ENCODE data around the gene TIMP1. TPM values are rescaled to one million over a fixed set of nuclear protein-coding genes. Genes with fewer than 3 reads are reported as not detected.
A peak's percentile ranks its signal among the peaks of the same experiment; 100 is the strongest.

Gene TIMP1
- total and polyA plus RNA-seq, 8 donors, result 11.5 to 292 (median 105) TPM

DNA sequence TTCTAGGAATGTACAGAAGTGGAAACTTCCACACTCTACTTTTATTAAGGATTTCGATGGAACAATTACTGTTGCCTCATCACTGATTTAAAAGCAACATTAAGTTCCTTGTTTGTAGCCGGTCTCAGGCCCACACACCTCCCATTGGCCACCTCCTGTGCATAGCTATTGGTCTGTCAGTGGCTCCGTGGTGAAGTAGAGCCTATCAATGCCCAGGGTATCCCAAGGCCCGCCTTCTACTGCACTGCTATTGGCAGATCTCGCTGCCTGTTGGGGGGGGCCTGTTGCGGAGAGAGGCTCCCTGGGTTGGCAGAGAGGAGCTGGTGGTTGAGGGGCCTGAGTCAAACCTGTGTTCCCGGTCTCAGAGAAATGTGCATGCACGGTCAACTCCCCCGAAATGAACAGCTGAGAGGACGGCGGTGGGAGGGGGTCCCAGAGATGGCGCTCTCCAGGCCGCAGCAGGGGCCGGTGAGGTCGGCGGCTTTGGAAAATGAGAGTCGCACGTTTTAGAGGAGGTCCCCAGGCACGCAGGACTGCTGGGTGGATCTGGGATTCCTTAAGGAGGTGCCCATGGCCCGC lies 26.1 kb upstream of the TIMP1 start:
- Histone ChIP-seq H3K27ac (peak overlapping the region in 3 of 4 donors; percentile 50 to 90 (median 87)), H3K4me1 (no peaks in the 10 kb centered on the region), H3K27me3 (peaks cover 0 to 3% (median 0%) of the 10 kb centered on the region in 4 donors), H3K4me3 (peak overlapping the region in 3 of 4 donors; percentile 3 to 44 (median 33)), H3K9me3 (no peaks in the 10 kb centered on the region), H3K36me3 (no peaks in the 10 kb centered on the region)
- WGBS, 2 donors, result 1 to 26% methylated on average over 20 of the region's 20 CpGs
- intact Hi-C loops (cut with DNase I), result no loop called here
- peak; percentile 99 for FAIRE-seq
- ATAC-seq, result peak; percentile 83 to 94 (median 90)
- TF ChIP-seq, protein P1, sequence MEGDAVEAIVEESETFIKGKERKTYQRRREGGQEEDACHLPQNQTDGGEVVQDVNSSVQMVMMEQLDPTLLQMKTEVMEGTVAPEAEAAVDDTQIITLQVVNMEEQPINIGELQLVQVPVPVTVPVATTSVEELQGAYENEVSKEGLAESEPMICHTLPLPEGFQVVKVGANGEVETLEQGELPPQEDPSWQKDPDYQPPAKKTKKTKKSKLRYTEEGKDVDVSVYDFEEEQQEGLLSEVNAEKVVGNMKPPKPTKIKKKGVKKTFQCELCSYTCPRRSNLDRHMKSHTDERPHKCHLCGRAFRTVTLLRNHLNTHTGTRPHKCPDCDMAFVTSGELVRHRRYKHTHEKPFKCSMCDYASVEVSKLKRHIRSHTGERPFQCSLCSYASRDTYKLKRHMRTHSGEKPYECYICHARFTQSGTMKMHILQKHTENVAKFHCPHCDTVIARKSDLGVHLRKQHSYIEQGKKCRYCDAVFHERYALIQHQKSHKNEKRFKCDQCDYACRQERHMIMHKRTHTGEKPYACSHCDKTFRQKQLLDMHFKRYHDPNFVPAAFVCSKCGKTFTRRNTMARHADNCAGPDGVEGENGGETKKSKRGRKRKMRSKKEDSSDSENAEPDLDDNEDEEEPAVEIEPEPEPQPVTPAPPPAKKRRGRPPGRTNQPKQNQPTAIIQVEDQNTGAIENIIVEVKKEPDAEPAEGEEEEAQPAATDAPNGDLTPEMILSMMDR (IDR thresholded peaks at IDR 0.05), result no peak
- DNase-seq, result peak; percentile 78 to 91 (median 90)

DNA sequence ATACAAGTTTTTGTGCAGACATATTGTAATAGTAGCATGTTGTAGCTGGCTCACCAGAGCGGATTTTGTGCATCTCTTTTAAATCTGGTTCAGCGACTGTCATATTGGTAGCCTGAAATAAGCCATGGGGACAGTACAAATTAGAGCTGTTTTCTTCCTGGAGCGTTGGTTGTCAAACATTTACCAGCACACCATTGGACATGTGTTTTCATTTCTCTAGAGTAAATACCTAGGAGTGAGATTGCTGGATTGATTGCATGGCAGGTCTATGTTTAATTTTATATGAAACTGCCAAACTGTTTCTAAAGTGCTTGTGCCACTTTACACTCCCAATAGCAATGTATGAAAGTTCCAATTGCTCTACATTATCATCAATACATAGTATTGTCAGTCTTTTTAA lies 23.8 kb upstream of the TIMP1 start:
- 17 to 49% methylated on average over 3 of the region's 3 CpGs for WGBS, 2 donors
- no peak for ATAC-seq
- intact Hi-C loops (cut with DNase I), result no loop called here
- Histone ChIP-seq H3K27ac (peak overlapping the region in 2 of 4 donors; percentile 0 to 48), H3K4me1 (peaks cover 0 to 3% (median 0%) of the 10 kb centered on the region in 3 donors), H3K27me3 (peaks cover 0 to 3% (median 0%) of the 10 kb centered on the region in 4 donors), H3K4me3 (no peak overlapping the region), H3K36me3 (no peaks in the 10 kb centered on the region), H3K9me3 (no peaks in the 10 kb centered on the region)
- no peak for FAIRE-seq
- TF ChIP-seq, protein P1 (IDR thresholded peaks at IDR 0.05), result no peak
- DNase-seq, result no peak

GRCh38 chrX:47560179-47560933 lies 21.9 kb upstream of the TIMP1 start:
- Histone ChIP-seq H3K27me3 (peaks cover 0 to 3% (median 0%) of the 10 kb centered on the region in 4 donors), H3K4me1 (peaks cover 0 to 3% (median 0%) of the 10 kb centered on the region in 3 donors), H3K36me3 (no peaks in the 10 kb centered on the region), H3K9me3 (no peaks in the 10 kb centered on the region), H3K27ac (peak overlapping the region in 3 of 4 donors; percentile 89 to 96 (median 94)), H3K4me3 (peak overlapping the region in 2 of 4 donors; percentile 53 to 60)
- ATAC-seq, result no peak
- intact Hi-C loops (cut with DNase I), result no loop called here
- 4 to 24% methylated on average over 15 of the region's 15 CpGs for WGBS, 2 donors
- FAIRE-seq, result peak; percentile 67
- DNase-seq, result no peak
- TF ChIP-seq, protein P1 (IDR thresholded peaks at IDR 0.05), result no peak

- peaks cover 0 to 2% (median 0%) of the 10 kb centered on the region in 3 donors for H3K36me3 ChIP-seq
- FAIRE-seq (peak; percentile 89), DNase-seq (peak; percentile 89 to 98 (median 98)), ATAC-seq (peak; percentile 89 to 94 (median 90))
- 0 to 29% methylated on average over 59 of the region's 59 CpGs for WGBS, 2 donors
- intact Hi-C loops (cut with DNase I), result no loop called here
- H3K9me3 ChIP-seq, result no peaks in the 10 kb centered on the region
- peak within 1 kb of the TSS; percentile 37 to 60 (median 55) for H3K4me3 ChIP-seq
- H3K27ac ChIP-seq, result peak within 1 kb of the TSS; percentile 80 to 96 (median 92)
- peaks cover 0 to 3% (median 0%) of the 10 kb centered on the region in 4 donors for H3K27me3 ChIP-seq
- TF ChIP-seq, protein P1 (IDR thresholded peaks at IDR 0.05), result no peak
- peaks cover 0 to 3% (median 0%) of the 10 kb centered on the region in 3 donors for H3K4me1 ChIP-seq
Observed at GRCh38 chrX:47560934-47561658, 21.1 kb upstream of the TIMP1 start, which contains the start of gene ARAF. Gene ARAF (plus strand): TSS chrX:47561205. CDS start chrX:47562968, 1,763 bp downstream.

Measured in pancreas (tissue), 10 donors.